Islet of Langerhans (tissue), 1 donor: ENCODE results near the gene LAMA1.
"Not testable (repeated sequence)": the region's sequence is repeated elsewhere in the genome, so short reads cannot be mapped to it uniquely, and the experiment has no call there.

ENCODE experiments used
- FAIRE-seq: peaks from one replicate; lab custom pipeline; 2011; peaks lifted over from hg19 to GRCh38; lab: Jason Lieb, UNC

LAMA1 gene, protein sequence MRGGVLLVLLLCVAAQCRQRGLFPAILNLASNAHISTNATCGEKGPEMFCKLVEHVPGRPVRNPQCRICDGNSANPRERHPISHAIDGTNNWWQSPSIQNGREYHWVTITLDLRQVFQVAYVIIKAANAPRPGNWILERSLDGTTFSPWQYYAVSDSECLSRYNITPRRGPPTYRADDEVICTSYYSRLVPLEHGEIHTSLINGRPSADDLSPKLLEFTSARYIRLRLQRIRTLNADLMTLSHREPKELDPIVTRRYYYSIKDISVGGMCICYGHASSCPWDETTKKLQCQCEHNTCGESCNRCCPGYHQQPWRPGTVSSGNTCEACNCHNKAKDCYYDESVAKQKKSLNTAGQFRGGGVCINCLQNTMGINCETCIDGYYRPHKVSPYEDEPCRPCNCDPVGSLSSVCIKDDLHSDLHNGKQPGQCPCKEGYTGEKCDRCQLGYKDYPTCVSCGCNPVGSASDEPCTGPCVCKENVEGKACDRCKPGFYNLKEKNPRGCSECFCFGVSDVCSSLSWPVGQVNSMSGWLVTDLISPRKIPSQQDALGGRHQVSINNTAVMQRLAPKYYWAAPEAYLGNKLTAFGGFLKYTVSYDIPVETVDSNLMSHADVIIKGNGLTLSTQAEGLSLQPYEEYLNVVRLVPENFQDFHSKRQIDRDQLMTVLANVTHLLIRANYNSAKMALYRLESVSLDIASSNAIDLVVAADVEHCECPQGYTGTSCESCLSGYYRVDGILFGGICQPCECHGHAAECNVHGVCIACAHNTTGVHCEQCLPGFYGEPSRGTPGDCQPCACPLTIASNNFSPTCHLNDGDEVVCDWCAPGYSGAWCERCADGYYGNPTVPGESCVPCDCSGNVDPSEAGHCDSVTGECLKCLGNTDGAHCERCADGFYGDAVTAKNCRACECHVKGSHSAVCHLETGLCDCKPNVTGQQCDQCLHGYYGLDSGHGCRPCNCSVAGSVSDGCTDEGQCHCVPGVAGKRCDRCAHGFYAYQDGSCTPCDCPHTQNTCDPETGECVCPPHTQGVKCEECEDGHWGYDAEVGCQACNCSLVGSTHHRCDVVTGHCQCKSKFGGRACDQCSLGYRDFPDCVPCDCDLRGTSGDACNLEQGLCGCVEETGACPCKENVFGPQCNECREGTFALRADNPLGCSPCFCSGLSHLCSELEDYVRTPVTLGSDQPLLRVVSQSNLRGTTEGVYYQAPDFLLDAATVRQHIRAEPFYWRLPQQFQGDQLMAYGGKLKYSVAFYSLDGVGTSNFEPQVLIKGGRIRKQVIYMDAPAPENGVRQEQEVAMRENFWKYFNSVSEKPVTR (N-terminal part only)

GRCh38 chr18:7117390-7118355 lies at the start of gene LAMA1:
TSS of gene LAMA1 (minus strand) at chr18:7117797. CDS start at chr18:7117720, 77 bp downstream.
- FAIRE-seq = no peak

DNA sequence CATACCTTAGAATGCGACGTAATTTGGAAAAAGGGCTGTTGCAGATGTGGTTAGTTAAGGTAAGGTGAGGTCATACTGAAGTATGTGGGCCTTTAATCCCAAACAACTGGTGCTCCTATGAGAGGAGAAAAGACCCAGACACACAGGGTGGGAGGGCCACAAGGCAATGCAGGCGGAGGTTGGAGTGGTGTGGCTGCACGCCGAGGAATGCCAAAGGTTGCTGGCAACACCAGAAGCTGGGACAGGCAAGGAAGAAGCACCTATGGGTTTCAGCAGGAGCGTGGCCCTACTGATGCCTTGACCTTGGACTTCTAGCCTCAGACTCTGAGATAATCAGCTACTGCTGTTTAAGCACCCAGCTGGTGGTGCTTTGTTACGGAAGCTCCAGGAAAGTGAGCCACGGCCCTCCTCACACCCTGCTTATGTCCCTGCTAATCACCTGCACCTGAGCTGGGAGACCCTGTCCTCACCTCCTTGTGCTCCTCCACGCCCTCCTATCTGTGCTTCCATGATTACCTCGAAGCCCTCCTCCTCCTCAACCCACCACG lies 48.3 kb upstream of the LAMA1 start:
- no peak for FAIRE-seq

- no peak for FAIRE-seq
Observed at GRCh38 chr18:7164323-7165004, 46.9 kb upstream of the LAMA1 start.

- FAIRE-seq = no peak
Observed at GRCh38 chr18:7158216-7158615, 40.6 kb upstream of the LAMA1 start.

GRCh38 chr18:7157760-7158159 lies 40.2 kb upstream of the LAMA1 start:
- no peak for FAIRE-seq

- no peak for FAIRE-seq
Observed at GRCh38 chr18:7155887-7156286, 38.3 kb upstream of the LAMA1 start.

- no peak for FAIRE-seq
Observed at GRCh38 chr18:7155092-7155491, 37.5 kb upstream of the LAMA1 start.

GRCh38 chr18:7152440-7152839 lies 34.8 kb upstream of the LAMA1 start:
- no peak for FAIRE-seq

- no peak for FAIRE-seq
Observed at GRCh38 chr18:7147399-7147798, 29.8 kb upstream of the LAMA1 start.

- FAIRE-seq = no peak
Observed at GRCh38 chr18:7146067-7146466, 28.5 kb upstream of the LAMA1 start.

DNA sequence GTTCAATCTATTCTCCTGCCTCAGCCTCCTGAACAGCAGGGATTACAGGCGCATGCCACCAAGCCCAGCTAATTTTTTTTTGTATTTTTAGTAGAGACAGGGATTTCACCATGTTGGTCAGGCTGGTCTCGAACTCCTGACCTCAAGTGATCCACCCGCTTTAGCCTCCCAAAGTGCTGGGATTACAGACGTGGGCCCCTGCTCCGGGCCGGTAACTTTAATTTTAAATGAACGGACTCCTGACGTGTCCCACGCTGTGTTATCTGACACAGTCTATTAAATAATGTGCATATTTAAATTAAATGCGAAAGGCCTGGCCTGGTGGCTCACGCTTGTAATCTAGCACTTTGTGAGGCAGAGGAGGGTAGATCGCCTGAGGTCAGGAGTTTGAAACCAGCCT lies 27.3 kb upstream of the LAMA1 start:
- FAIRE-seq = not testable (repeated sequence)

GRCh38 chr18:7141287-7141686 lies 23.7 kb upstream of the LAMA1 start:
- no peak for FAIRE-seq

- FAIRE-seq = no peak
Observed at GRCh38 chr18:7139409-7139808, 21.8 kb upstream of the LAMA1 start.

DNA sequence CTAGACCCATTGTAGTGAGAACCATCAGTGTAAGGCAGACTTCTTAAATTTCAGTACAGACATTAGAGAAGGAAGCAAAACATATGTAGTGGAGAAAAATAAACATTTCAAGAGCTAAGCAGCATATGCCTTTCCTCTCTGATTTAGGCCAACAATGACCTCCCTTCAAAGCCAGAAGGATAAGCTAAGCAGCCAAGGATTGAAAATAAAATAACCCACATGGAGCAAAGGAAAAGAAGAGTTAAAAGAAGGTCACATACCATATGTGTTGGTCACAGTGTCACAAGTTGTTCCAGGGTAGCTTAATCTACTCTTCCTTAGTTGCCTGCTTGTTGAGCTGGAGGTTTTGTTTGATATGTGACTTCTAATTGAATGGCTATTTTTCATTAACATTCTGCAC lies 15.6 kb upstream of the LAMA1 start:
- FAIRE-seq = no peak

DNA sequence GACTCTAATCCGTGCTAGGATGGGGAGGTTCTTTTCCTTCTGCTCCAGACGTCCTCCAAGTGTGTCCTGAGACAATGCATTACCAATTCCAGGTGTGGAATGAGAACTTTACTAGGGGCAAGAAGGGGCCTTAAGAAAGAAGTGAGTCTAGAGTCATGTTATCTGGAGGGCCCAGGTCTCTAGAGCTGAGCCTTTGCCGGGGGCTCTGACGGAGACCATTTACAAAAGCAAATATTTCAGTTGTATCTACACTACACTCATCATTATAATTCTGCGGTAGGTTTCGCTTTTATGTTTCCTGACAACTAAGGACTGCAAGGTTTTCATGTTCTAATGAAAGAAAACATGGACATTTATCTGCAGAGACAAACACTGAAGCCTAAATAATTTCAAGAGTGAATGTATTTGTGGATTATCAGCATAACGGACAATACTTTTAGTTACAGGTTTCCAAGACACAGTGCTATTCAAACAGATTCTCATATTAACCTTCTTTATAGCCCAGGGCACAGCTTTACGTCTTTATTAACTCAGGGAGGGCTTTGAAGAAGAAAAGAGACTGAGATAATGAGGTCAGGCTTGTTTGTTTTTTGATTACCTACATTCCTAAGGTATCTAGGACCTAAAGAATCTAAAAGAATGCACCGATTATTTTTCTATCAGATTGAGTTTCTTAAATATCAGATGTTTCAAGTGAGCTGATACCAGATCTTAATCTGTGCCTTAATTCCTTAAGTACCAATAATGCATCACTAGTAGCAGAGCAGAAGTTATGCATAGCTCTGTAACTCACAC lies 15.0 kb upstream of the LAMA1 start:
- FAIRE-seq = no peak

DNA sequence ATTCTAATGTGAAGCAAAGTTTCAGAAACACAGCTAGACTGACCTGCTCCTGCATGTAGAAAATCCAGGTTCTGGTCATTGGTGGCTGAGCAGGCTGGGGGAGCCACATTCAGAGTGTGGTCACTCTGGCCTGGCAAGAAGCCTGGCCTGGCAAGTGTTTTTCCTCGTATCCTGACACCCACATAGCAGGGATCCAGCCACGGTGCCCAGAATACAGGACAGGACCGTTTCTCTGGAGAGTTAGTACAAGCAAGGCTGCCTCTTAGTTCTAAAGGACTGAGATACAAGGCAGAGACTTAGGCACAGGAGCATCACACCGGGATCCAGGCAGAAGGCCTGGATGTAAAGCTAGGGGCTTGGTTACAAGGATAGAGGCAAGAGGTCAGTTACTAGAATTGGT lies 4.8 kb upstream of the LAMA1 start:
- FAIRE-seq = no peak

DNA sequence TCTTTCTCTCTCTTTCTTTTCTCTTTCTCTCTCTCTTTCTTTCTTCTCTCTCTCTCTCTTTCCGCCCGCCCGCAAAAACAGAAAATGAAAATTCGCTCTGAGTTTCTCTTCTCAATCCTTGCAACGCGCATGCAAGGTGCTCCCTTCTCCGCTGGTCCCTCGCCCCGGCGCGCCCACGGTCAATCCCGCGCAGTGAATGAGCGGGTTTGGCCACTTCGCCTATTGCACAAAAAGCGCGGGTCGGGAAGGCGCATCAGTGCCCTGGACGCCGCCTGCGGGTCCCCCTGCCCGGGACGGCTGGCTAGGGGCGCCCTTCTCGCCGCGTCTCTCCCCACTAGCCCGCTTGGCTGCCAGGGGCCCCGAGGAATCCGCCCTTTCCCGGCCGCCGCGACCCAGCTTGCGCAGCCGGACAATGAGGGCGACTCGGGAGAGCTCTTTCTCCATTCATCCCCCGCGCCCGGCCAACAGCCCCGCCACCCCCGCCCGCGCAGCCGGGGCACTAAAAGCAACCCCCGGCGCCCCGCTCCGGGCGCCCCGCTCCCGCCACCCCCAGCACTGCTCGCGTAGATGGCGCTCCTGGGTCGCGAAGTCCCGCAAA lies 706 bp downstream of the LAMA1 start:
- no peak for FAIRE-seq

- FAIRE-seq = no peak
Observed at GRCh38 chr18:7116001-7116730, 1.4 kb downstream of the LAMA1 start.
